SH-SY5Y (cell line): ENCODE measurements around the gene PHLDB3.

Experiments
- GATA2 ChIP-seq: IDR thresholded peaks from 2 replicates; pipeline ENCODE4 v1.6.1; 2011; ENCODE audit warnings: mild to moderate bottlenecking, low read depth, low read length
- GATA3 ChIP-seq: IDR thresholded peaks from 2 replicates; pipeline ENCODE4 v1.6.1; 2011; ENCODE audit warnings: low read depth, mild to moderate bottlenecking, low read length, moderate library complexity

The PHLDB3 gene

DNA sequence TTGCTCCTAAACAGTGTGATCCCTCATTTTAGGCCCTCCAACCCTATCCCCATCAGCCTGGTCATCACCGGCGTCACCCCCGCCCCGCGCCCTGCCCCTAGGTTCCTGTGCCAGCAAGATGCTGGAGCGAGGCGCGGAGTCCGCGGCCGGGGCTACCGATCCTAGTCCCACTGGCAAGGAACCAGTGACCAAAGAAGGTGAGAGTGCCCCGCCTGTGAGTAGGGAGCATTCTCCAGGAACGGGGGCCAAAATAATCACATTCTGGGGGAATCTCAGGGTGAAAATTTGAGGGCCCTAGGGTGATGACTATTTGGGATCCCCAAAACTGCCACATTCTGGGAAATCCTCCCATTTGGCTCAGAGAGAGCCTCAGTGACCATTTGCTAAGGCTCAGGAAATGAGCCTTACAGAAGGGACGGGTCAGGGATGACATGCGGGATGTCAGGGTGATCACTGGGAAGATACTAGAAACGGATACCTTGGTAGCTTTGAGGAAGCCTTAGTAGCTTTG lies 29.8 kb upstream of the PHLDB3 start:
- TF ChIP-seq GATA3, result no peak
- no peak for TF ChIP-seq GATA2

DNA sequence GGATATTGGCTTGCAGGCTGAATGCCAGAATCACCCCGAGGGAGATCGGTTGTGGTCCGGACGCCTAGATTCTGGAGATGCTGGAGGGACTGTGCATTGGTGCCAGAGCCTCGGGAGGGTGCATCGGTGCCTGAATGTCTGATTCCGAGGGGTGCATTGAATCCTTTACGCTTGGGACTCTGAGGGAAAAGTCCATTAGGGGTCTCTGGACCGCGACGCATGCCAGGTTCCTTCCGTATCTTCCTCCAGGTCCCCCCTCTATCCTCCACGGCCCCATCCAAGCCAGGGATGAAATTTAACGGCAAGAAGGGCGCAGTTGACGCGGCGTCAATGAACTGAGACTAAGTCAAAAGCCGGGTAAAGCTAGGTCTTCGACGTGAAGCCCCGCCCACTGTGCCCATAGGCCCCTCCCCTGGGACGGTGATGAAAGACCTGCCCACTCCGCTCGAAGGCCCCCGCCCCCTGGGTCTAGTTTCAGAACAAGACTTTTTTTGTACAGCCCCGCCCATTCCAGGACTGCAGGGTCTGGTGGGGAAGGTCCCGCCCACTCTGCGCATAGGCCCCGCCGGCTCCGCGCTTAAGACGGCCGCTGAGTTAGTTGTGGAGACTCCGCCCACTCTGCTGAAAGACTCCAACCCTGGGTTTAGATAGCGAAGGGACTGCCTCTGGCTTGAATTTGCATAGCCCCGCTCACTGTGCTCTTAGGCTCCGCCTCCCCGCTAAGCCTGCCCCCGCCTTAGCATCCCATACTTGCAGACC lies 29.2 kb upstream of the PHLDB3 start:
- TF ChIP-seq GATA2 (no peak), GATA3 (no peak)

DNA sequence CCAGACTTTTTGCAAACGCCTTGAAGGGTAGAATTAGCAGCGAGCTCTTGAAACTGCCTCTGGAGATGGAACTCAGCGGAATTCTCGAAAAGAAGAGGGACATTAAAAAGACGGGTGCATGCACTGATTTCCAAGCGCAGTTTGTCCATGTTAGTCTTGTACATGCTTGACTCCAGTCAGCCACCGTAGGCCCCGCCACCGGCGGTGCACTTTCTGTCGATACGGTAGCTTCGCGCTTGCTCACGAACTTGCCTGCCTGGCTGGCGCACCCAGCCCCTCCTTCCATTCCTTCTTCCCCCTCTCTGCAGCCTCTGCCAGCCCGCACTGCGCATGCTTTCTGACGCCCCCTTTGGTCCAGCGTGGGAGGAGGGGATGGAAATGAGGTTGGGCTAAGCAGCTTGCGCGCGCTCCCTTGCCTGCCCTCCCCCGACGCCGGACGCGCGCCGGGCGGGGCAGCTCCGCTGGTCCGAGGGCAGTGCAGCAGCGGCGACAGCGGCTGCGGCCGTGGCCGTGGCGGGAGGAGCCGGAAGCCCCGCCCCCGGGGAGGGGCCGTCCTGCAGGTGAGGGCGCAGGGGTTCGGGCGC lies 28.5 kb upstream of the PHLDB3 start, which contains the start of gene ZNF575:
TSS of gene ZNF575 (plus strand) at position 227 of the 584 bp plus-strand sequence. CDS start 1,235 bp downstream, outside the sequence.
- TF ChIP-seq GATA3 (no peak), GATA2 (no peak)

DNA sequence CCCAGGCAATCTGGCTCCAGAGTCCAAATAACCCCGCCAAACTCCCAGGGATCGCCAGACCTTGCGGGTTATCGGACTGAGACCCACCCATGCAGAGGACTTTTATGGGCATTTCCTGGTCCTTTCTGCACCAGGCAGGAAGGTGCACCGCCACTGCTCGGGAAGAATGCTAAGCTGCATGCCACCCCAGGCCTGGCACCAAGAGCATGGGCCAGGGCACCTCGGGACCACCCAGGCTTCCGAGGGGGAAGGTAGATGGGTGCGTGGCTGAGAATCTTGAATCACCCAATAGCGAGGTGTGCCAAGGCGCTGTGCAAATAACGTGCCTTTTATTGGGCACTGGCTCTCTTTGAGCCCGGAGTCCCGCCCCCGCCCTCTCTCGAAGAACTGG lies 28.0 kb upstream of the PHLDB3 start:
- TF ChIP-seq GATA3, result no peak
- no peak for TF ChIP-seq GATA2

DNA sequence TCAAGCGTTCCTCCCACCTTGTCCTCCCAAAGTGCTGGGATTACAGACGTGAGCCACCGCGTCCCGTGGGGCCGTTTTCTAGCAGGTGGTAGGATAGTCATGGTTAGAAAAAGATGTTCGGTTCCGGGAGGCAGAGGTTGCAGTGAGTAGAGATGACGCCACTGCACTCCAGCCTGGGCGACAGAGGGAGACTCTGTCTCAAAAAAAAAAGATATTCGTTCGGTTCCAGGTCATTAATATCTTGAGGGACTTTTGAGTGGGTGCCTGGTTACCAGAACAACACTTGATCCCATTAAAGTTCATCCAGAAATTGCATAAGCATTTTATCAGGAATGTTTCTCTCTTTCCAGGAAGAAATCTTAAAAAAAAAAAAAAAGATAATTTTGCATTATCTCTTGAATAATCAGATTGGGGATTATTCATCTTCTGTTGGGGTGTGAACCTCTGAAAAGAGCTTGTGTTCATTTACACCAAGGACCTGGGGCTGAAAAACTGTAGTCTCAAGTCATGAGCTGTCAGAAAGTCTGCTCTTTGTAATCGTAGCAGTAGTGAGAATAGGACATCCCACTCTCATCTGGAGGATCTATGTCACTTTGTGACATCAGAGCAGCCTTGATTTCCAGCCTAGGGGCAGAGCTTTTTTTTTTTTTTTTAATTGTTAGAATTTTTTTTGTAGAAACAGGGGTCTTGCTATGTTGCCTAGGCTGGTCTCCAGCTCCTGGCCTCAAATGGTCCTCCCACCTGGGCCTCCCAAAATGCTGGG lies 23.5 kb upstream of the PHLDB3 start:
- TF ChIP-seq GATA2 (no peak), GATA3 (no peak)

DNA sequence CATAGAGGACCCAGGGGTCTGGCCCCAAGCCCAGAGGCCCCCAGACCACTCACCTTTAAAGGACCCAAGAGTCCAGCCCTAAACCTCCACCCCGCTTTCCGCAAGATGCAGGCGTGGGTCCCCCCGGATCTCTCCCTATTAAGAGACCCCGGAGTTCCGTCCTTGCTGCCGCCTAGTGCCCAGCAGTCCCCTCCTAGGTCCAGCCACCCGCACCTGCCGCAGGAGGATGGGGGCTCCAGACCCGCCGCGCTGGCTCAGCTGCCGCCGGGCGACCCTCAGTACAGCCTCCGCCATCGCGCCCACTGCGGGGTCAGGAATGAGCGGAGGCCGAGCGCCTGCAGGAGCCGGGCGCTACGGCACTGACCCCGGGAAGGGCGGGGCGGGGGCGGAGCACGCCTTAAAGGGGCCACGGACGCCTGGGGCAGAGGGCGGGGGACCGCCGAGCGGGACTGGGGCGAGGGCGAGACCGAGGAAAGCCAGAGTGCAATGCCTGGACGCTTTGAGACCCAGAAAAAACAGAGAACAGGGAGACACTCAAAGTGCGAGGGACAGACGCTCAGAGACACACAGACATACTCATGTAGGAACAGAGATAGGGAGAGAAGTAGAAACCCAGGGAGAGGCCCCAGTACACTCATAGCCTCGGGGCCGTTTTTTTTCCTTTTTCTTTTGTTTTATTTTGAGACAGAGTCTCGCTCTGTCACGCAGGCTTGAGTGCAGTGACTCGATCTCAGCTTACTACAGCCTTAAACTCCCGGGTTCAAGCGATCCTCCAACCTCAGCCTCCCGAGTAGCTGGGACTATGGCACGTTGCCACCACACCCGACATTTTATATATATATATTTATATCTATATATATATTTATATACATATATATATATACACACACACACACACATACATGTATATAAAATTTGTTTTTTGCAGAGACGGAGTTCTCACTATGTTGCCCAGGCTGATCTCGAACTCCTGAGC lies 22.6 kb upstream of the PHLDB3 start, which contains the start of gene ETHE1:
TSS of gene ETHE1 (minus strand) at position 318 of the 976 bp plus-strand sequence. CDS start at position 294, 24 bp downstream.
- no peak for TF ChIP-seq GATA2
- no peak for TF ChIP-seq GATA3

DNA sequence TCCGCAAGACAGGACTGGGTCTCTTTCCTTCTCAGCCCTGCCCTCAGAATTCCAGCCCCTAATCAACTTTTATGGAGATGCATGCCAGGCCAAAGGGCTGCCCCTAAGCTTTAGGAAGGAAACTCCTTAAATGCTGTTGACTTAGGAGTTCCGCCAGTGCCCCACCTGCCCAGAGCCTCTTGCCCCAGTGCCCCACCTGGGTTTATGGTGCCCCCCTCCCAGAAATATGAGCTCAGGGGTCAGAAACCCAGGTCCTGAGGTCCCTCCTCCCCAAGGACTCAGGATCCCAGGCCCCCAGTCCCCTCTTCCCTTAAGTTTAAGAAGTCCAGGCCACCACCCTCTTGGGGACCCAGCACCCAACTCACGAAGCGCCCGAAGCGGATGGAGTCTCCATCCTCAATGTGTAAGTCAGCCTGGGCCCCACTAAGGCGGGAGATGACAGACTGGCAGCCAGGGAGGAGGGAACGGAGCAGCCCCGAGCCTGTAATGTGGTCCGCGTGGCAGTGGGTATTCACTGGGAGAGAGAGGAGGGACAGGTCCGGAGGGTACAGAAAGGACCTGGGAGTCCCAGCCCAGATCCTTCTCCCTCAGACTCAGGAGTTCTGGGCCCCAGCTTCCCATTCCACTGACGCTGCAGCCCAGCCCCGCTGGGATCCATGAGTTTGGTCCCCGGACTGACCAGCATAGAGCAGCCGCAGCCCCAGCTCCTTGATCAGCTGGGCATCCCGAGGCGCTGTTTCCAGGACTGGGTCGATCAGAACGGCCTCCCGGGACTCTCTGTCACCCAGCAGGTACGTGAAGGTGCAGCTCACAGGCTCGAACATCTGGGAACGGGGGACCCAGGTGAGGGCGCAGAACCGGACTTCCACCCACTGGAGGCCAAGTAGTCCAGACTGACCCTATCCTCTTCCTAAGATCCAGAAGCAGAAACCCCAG lies 21.6 kb upstream of the PHLDB3 start:
- TF ChIP-seq GATA2 (no peak), GATA3 (no peak)

DNA sequence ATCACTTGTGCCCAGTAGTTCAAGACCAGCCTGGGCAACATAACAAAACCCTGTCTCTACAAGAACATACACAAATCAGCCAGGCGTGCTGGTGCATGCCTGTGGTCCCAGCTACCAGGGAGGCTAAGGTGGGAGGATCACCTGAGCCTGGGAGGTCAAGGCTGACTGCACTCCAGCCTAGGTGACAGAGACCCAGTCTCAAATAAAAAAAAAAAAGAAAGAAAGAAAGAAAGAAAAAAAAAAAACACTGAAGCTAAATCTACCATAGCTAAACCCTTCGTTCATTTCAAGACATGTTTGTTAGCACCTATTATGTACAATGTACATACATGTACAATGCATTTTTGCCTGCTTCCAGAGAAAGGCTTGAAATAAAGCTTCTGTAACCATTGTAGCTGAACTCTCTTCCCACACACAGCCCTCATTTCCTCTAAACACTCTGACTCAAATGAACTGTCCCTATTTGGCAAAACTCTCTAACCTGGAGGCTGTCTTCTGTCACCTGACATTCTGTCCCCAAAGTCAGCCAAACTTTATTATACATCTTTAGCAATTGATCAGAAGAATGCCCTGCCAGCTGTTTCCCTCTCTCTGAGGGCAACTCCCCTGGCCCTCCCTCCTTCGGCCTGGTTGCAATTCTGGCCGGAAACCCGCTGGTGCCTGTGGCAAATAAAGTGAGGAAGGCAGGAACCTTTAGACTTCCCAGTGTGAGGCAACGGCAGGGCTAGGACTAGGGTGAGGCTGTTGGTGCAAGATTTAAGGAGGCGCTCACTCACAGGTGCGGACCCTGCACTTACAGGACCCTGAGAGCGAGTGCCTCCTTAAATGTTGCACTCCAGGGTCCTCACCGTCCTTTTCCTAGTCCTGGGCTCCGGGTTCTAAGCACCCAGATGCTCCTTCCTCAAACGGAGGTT lies 20.6 kb upstream of the PHLDB3 start:
- no peak for TF ChIP-seq GATA3
- TF ChIP-seq GATA2, result no peak

DNA sequence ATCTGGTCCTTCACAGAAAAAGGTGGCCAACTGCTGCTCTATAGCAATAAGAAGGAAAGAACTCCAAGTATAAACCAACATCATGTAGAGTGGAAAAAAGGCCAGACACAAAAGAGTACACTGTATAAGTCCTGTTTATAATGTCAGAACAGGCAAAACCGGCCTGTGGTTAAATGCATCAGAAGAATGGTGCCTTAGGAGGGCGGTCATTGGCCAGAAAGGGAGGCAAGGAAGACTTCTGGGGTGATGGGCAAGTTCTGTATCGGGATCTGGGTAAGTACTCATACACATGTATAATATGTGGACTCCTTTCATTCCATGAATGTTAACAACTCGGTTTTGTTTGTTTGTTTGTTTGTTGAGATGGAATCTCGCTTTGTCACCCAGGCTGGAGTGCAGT lies 18.4 kb upstream of the PHLDB3 start:
- no peak for TF ChIP-seq GATA2
- TF ChIP-seq GATA3, result no peak

DNA sequence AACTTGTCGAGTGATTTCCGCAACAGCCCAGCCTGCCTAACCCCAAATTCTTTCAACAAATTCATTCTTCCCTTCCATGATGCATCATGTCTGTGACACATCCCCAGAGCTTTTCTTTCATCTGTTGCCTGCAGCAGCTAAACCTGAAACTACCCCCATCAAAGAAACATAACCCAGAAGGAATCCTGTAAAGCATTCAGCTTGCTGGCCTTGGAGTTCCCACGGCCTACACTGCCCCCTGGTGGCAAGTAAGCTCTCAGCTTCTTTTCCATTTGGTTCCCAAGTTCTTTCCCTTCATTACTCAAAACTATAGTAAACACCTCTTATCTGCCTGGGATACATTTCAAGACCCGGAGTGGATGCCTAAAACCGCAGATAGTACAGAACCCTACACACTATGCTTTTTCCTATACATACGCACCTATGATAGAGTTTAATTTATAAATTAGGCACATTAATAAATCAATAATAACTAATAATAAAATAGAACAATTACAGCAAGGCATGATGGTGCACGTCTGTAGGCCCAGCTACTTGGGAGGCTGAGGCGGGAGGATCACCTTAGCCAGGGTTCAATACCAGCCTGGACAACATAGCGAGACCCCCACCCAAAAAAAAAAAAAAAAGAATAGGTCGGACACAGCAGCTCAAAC lies 15.0 kb upstream of the PHLDB3 start:
- no peak for TF ChIP-seq GATA3
- no peak for TF ChIP-seq GATA2

DNA sequence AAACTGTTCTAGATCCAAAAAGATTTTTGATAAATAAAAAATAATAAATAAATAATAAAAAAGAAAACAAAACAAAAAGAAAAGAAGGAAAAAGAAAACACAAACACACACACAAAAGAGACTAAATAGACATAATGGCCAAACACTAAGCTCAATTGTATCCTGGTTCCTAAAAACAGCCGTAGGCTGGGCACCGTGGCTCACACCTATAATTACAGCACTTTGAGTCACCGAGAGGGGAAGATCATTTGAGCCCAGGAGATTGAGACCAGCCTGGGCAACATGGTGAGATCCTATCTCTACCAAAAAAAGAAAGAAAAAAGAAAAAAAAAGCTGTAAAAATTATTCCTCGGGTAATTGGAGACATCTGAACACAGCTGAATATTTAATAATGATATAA lies 13.5 kb upstream of the PHLDB3 start:
- TF ChIP-seq GATA3 (no peak), GATA2 (no peak)

DNA sequence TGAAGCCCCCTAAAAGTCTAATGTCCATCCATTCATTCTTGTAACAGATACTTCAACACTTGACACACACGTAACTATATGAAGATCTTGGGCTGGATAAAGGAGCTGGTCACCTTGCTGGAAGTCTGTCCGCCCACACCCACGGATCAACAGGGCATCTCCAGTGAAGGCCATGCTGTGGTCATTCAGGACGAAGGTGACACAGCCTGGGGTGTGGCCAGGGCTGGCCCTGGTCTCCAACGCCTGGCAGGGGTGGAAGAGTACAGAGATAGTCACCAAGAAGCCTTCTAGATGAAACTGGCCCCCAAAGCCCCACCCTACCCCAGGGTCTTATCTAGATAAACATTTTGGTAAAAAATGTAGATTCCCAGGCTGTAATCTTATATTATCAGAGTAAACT lies 6.8 kb upstream of the PHLDB3 start:
- TF ChIP-seq GATA2, result no peak
- TF ChIP-seq GATA3, result no peak
